Measurements from ENCODE around the gene ASIP.
A peak's percentile ranks its signal among the peaks of the same experiment; 100 is the strongest.
"Not testable (repeated sequence)": the region's sequence is repeated elsewhere in the genome, so short reads cannot be mapped to it uniquely, and the experiment has no call there.

Gene ASIP

GRCh38 chr20:34285450-34285849, 44.2 kb downstream of the ASIP start:
- DNase-seq (ENCODE audit: low read depth) = no peak

- DNase-seq (ENCODE audit: low read depth) = not testable (repeated sequence)
Observed at GRCh38 chr20:34287500-34287899, 46.3 kb downstream of the ASIP start.

- DNase-seq (ENCODE audit: low read depth) = no peak
Observed at GRCh38 chr20:34290471-34290870, 49.2 kb downstream of the ASIP start.

- DNase-seq (ENCODE audit: low read depth) = no peak
Observed at GRCh38 chr20:34292496-34292895, 51.3 kb downstream of the ASIP start.

GRCh38 chr20:34293119-34293518, 51.9 kb downstream of the ASIP start:
- no peak for DNase-seq (ENCODE audit: low read depth)

GRCh38 chr20:34293589-34293988, 52.4 kb downstream of the ASIP start:
- no peak for DNase-seq (ENCODE audit: low read depth)

GRCh38 chr20:34294563-34294962, 53.3 kb downstream of the ASIP start:
- no peak for DNase-seq (ENCODE audit: low read depth)

- DNase-seq (ENCODE audit: low read depth) = no peak
Observed at GRCh38 chr20:34295284-34295683, 54.1 kb downstream of the ASIP start.

- no peak for DNase-seq (ENCODE audit: low read depth)
Observed at GRCh38 chr20:34296468-34296867, 55.2 kb downstream of the ASIP start.

GRCh38 chr20:34298294-34298784, 57.1 kb downstream of the ASIP start:
- not testable (repeated sequence) for DNase-seq (ENCODE audit: low read depth)

GRCh38 chr20:34299556-34300255, 58.5 kb downstream of the ASIP start:
- no peak for DNase-seq (ENCODE audit: low read depth)

- no peak for DNase-seq (ENCODE audit: low read depth)
Observed at GRCh38 chr20:34300256-34300806, 59.1 kb downstream of the ASIP start.

- DNase-seq (ENCODE audit: low read depth) = no peak
Observed at GRCh38 chr20:34300809-34301586, 59.8 kb downstream of the ASIP start.

- no peak for DNase-seq (ENCODE audit: low read depth)
Observed at GRCh38 chr20:34301587-34302311, 60.5 kb downstream of the ASIP start.

GRCh38 chr20:34302312-34302722, 61.1 kb downstream of the ASIP start:
- DNase-seq (ENCODE audit: low read depth) = no peak

GRCh38 chr20:34302723-34303533, 61.7 kb downstream of the ASIP start, which contains the start of gene AHCY:
AHCY (minus strand) TSS chr20:34303355; CDS start chr20:34303270, 85 bp downstream.
- peak; percentile 91 for DNase-seq (ENCODE audit: low read depth)

- no peak for DNase-seq (ENCODE audit: low read depth)
Observed at GRCh38 chr20:34305333-34306230, 64.4 kb downstream of the ASIP start.

GRCh38 chr20:34309691-34310090, 68.5 kb downstream of the ASIP start:
- no peak for DNase-seq (ENCODE audit: low read depth)

- DNase-seq (ENCODE audit: low read depth) = no peak
Observed at GRCh38 chr20:34310481-34311117, 69.4 kb downstream of the ASIP start.
